GM23338 (cell line): ENCODE results near the gene TOMM40.

Source experiments
- CREB1 ChIP-seq: fragments of 250-450 bp; sonication (Bioruptor Pico); IDR thresholded peaks from 2 replicates; pipeline ENCODE4 v1.5.0; 2020; ENCODE audit warnings: low read depth, mild to moderate bottlenecking, moderate library complexity
- EZH2 ChIP-seq: fragments of 200-600 bp; sonication (generic); IDR thresholded peaks from one replicate; pipeline ENCODE4 v1.8.0; 2017; ENCODE audit warnings: antibody characterized with exemption, mild to moderate bottlenecking, low read depth; ENCODE audit not compliant: unreplicated experiment
- EZH2phosphoT487 ChIP-seq: fragments of 200-600 bp; sonication (generic); IDR thresholded peaks from one replicate; pipeline ENCODE4 v1.8.1; 2018; ENCODE audit warnings: antibody characterized with exemption; ENCODE audit not compliant: unreplicated experiment
- JUNB ChIP-seq: IDR thresholded peaks from one replicate; pipeline ENCODE4 v1.6.1; 2016; ENCODE audit warnings: antibody characterized with exemption; ENCODE audit not compliant: unreplicated experiment
- POLR2AphosphoS5 ChIP-seq: IDR thresholded peaks from 2 replicates; pipeline ENCODE4 v1.6.1; 2016; ENCODE audit warnings: antibody characterized with exemption, low read depth
- STAT1 ChIP-seq: IDR thresholded peaks from one replicate; pipeline ENCODE4 v1.6.1; 2016; ENCODE audit warnings: antibody characterized with exemption; ENCODE audit not compliant: unreplicated experiment
- TF ChIP-seq, protein P1 (sequence below), 2 experiments: fragments of 200-600 bp in 1 of 2; sonication (generic) in 1 of 2; conservative IDR thresholded peaks; 2 replicates each; pipeline versions ENCODE4 v1.5.1 to v1.6.1; 2016 to 2017; ENCODE audit warnings: antibody characterized with exemption in 2 of 2, low read depth in 2 of 2, mild to moderate bottlenecking in 2 of 2, moderate library complexity in 1 of 2
- TF ChIP-seq, protein P2 (sequence below): IDR thresholded peaks from 2 replicates; pipeline ENCODE4 v1.6.1; 2016; ENCODE audit warnings: antibody characterized with exemption
- TF ChIP-seq, protein P3 (sequence below): IDR thresholded peaks from one replicate; pipeline ENCODE4 v1.6.1; 2018; ENCODE audit warnings: antibody characterized with exemption; ENCODE audit not compliant: unreplicated experiment

DNA sequence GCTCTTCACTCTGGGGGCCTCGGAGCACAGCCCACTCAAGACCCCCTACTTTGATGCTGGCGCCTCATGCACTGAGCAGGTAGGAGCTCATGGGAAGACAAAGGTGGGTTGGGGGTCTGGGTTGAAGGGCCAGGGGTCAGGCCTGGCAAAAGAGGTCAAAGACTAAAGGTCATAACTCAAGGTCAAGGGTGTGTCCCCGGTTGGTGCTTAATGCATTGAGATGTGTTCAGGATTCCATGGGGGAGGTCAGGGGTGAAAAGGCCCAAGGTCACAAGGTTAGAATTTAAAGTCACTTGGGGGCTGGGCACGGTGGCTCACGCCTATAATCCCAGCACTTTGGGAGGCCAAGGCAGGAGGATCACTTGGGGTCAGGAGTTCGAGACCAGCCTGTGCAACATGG is 4.9 kb upstream of the TOMM40 start:
- TF ChIP-seq, protein P1, sequence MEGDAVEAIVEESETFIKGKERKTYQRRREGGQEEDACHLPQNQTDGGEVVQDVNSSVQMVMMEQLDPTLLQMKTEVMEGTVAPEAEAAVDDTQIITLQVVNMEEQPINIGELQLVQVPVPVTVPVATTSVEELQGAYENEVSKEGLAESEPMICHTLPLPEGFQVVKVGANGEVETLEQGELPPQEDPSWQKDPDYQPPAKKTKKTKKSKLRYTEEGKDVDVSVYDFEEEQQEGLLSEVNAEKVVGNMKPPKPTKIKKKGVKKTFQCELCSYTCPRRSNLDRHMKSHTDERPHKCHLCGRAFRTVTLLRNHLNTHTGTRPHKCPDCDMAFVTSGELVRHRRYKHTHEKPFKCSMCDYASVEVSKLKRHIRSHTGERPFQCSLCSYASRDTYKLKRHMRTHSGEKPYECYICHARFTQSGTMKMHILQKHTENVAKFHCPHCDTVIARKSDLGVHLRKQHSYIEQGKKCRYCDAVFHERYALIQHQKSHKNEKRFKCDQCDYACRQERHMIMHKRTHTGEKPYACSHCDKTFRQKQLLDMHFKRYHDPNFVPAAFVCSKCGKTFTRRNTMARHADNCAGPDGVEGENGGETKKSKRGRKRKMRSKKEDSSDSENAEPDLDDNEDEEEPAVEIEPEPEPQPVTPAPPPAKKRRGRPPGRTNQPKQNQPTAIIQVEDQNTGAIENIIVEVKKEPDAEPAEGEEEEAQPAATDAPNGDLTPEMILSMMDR (conservative IDR thresholded peaks at IDR 0.05; ENCODE audit: low read depth in 2 of 2): no peak
- TF ChIP-seq EZH2phosphoT487 (no peak), EZH2 (no peak), STAT1 (no peak), POLR2AphosphoS5 (no peak), CREB1 (CRISPR knock-in tag) (no peak), JUNB (no peak)
- TF ChIP-seq, protein P2, sequence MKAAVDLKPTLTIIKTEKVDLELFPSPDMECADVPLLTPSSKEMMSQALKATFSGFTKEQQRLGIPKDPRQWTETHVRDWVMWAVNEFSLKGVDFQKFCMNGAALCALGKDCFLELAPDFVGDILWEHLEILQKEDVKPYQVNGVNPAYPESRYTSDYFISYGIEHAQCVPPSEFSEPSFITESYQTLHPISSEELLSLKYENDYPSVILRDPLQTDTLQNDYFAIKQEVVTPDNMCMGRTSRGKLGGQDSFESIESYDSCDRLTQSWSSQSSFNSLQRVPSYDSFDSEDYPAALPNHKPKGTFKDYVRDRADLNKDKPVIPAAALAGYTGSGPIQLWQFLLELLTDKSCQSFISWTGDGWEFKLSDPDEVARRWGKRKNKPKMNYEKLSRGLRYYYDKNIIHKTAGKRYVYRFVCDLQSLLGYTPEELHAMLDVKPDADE: no peak
- TF ChIP-seq, protein P3, sequence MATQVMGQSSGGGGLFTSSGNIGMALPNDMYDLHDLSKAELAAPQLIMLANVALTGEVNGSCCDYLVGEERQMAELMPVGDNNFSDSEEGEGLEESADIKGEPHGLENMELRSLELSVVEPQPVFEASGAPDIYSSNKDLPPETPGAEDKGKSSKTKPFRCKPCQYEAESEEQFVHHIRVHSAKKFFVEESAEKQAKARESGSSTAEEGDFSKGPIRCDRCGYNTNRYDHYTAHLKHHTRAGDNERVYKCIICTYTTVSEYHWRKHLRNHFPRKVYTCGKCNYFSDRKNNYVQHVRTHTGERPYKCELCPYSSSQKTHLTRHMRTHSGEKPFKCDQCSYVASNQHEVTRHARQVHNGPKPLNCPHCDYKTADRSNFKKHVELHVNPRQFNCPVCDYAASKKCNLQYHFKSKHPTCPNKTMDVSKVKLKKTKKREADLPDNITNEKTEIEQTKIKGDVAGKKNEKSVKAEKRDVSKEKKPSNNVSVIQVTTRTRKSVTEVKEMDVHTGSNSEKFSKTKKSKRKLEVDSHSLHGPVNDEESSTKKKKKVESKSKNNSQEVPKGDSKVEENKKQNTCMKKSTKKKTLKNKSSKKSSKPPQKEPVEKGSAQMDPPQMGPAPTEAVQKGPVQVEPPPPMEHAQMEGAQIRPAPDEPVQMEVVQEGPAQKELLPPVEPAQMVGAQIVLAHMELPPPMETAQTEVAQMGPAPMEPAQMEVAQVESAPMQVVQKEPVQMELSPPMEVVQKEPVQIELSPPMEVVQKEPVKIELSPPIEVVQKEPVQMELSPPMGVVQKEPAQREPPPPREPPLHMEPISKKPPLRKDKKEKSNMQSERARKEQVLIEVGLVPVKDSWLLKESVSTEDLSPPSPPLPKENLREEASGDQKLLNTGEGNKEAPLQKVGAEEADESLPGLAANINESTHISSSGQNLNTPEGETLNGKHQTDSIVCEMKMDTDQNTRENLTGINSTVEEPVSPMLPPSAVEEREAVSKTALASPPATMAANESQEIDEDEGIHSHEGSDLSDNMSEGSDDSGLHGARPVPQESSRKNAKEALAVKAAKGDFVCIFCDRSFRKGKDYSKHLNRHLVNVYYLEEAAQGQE: no peak
